Neural crest cell (in vitro differentiated cells): ENCODE results near the gene EID3. TPM values are rescaled to one million over a fixed set of nuclear protein-coding genes. Genes with fewer than 3 reads are reported as not detected.
A peak's percentile ranks its signal among the peaks of the same experiment; 100 is the strongest.
"Not testable (repeated sequence)": the region's sequence is repeated elsewhere in the genome, so short reads cannot be mapped to it uniquely, and the experiment has no call there.

Experiments used
- DNase-seq: peaks from one replicate; pipeline ENCODE4 v3.0.0; 2021; ENCODE audit warnings: low read depth, mixed read lengths, low spot score
- H3K27ac Mint-ChIP-seq: one replicate; pipeline ENCODE4 v1.8.0; 2021; ENCODE audit warnings: mild to moderate bottlenecking, mixed read lengths; ENCODE audit not compliant: unreplicated experiment
- H3K27me3 Mint-ChIP-seq: 2 replicates; pipeline ENCODE4 v1.8.0; 2021; ENCODE audit warnings: low read depth, mild to moderate bottlenecking, mixed read lengths
- H3K36me3 Mint-ChIP-seq: 2 replicates; pipeline ENCODE4 v1.8.0; 2021; ENCODE audit warnings: low read depth, mild to moderate bottlenecking, mixed read lengths
- H3K4me1 Mint-ChIP-seq: 2 replicates; pipeline ENCODE4 v1.8.0; 2021; ENCODE audit warnings: mixed read lengths
- H3K4me3 Mint-ChIP-seq: one replicate; pipeline ENCODE4 v1.8.0; 2021; ENCODE audit warnings: mild to moderate bottlenecking, mixed read lengths
- H3K9me3 Mint-ChIP-seq: 2 replicates; pipeline ENCODE4 v1.8.0; 2021; ENCODE audit warnings: mixed read lengths
- total RNA-seq: library from RNA; stranded (reverse); gene quantifications from 2 replicates; pipeline ENCODE4 v1.2.1, GENCODE V29; 2021
- TF ChIP-seq, protein P1 (sequence below): fragments of 200-600 bp; sonication (generic); conservative IDR thresholded peaks from 2 replicates; pipeline ENCODE4 v1.5.0; 2021; ENCODE audit warnings: antibody characterized with exemption, mild to moderate bottlenecking

EID3 gene
- total RNA-seq, 1 donor from 2014 or later, result 3.0 TPM

DNA sequence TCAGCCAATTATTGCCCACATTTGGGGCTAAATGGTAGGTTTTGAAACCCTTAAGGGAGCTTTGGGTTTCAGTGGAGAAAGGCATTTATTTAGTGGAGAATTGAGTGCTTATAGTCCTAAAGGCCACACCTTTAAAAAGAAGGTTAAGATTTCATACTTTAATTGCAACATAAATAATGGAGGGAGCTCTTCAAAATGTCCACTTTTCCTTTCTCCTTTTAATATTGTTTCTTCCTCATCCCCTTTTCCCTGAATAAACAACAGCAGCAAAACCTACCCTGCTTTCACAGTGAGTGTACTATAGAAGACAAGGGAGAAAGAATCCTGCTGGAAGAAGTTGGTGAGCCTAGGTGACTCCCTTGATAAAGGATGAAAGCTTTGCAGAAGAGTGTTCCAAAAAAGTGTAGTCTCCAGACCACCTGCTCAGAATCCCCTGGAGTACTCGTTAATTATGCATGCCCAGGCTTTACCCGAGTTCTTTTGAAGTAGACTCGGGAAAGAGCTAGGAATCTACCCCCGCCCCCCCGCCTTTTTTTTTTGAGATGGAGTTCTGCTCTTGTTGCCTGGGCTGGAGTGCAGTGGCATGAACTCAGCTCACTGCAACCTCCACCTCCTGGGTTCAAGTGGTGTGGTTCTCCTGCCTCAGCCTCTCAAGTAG, 11.5 kb upstream of the EID3 start:
- TF ChIP-seq, protein P1, sequence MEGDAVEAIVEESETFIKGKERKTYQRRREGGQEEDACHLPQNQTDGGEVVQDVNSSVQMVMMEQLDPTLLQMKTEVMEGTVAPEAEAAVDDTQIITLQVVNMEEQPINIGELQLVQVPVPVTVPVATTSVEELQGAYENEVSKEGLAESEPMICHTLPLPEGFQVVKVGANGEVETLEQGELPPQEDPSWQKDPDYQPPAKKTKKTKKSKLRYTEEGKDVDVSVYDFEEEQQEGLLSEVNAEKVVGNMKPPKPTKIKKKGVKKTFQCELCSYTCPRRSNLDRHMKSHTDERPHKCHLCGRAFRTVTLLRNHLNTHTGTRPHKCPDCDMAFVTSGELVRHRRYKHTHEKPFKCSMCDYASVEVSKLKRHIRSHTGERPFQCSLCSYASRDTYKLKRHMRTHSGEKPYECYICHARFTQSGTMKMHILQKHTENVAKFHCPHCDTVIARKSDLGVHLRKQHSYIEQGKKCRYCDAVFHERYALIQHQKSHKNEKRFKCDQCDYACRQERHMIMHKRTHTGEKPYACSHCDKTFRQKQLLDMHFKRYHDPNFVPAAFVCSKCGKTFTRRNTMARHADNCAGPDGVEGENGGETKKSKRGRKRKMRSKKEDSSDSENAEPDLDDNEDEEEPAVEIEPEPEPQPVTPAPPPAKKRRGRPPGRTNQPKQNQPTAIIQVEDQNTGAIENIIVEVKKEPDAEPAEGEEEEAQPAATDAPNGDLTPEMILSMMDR, result no peak
- peaks cover 26% of the 10 kb centered on the region for H3K36me3 Mint-ChIP-seq
- H3K27me3 Mint-ChIP-seq, result no peaks in the 10 kb centered on the region
- no peaks in the 10 kb centered on the region for H3K9me3 Mint-ChIP-seq
- no peak overlapping the region for H3K27ac Mint-ChIP-seq
- peak overlapping the region; percentile 44 for H3K4me3 Mint-ChIP-seq
- no peak for DNase-seq
- H3K4me1 Mint-ChIP-seq, result peaks cover 48% of the 10 kb centered on the region

DNA sequence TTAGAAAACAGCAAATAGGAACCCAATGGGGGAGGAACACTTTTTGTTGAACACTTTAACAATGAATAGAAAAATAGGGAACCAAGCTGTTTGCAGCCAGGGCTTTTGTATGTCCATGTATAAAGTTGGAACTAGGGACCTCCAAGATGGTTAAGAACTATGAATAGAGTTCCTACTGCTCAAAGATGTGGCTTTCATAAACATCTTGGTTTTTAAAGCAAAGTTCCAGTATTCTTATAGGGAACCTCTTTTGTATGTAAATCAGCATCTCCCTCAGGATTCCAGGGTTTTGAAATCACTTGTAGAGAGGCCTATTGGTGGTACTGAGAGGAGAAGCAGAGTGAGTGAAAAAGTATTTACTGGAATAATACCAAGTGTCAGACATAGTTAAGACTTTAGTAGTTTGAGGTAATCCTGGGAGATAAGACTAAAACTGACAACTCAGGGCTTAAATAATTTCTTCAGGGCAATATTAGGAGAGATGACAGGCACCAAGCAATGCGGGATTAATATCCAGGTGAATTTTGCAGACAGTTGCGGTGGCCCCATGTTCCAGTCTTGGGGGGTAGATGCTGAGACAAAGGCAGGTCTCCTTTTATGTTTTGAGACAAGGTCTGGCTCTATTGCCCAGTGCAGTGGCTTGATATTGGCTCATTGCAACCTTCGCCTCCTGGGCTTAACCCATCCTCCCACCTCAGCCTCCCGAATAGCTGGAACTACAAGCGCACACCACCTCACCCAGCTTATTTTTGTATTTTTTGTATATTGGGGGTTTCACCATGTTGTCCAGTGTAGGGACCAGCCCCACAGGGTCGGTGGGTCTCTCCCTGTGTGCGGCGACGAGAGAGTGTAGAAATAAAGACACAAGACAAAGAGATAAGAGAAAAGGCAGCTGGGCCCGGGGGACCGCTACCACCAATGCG, 10.4 kb upstream of the EID3 start:
- no peak for DNase-seq

DNA sequence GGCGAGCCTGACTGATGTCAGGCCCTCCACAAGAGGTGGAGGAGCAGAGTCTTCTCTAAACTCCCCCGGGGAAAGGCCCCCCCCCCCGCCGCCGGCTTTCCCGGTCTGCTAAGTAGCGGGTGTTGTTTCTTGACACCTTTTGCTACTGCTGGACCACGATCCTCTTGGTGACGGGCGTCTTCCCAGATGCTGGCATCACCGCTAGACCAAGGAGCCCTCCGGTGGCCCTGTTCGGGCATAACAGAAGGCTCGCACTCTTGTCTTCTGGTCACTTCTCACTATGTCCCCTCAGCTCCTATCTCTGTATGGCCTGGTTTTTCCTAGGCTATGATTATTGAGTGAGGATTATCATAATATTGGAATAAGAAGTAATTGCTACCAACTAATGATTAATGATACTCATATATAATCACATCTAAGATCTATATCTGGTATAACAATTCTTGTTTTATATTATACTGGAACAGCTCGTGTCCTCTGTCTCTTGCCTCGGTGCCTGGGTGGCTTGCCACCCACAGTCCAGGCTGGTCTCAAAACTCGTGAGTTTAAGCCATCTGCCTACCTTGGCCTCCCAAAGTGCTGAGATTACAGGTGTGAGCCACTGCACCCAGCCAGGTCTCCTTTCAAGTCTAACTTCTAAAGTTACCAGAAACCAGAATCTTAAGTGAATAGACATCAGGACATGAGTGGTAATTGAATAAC, 9.2 kb upstream of the EID3 start:
- TF ChIP-seq, protein P1, result peak; percentile 48
- peak; percentile 23 for DNase-seq
- Mint-ChIP-seq H3K4me3 (peak overlapping the region; percentile 67), H3K36me3 (peaks cover 26% of the 10 kb centered on the region), H3K4me1 (peaks cover 30% of the 10 kb centered on the region)
- not testable (repeated sequence) for H3K27me3 Mint-ChIP-seq, H3K27ac Mint-ChIP-seq, H3K9me3 Mint-ChIP-seq

More for the DNA sequence above, 10.4 kb upstream of the EID3 start:
- Mint-ChIP-seq H3K27me3 (no peaks in the 10 kb centered on the region), H3K9me3 (no peaks in the 10 kb centered on the region), H3K4me1 (peaks cover 40% of the 10 kb centered on the region), H3K4me3 (peak overlapping the region; percentile 67), H3K27ac (no peak overlapping the region), H3K36me3 (peaks cover 26% of the 10 kb centered on the region)
- TF ChIP-seq, protein P1, result no peak

DNA sequence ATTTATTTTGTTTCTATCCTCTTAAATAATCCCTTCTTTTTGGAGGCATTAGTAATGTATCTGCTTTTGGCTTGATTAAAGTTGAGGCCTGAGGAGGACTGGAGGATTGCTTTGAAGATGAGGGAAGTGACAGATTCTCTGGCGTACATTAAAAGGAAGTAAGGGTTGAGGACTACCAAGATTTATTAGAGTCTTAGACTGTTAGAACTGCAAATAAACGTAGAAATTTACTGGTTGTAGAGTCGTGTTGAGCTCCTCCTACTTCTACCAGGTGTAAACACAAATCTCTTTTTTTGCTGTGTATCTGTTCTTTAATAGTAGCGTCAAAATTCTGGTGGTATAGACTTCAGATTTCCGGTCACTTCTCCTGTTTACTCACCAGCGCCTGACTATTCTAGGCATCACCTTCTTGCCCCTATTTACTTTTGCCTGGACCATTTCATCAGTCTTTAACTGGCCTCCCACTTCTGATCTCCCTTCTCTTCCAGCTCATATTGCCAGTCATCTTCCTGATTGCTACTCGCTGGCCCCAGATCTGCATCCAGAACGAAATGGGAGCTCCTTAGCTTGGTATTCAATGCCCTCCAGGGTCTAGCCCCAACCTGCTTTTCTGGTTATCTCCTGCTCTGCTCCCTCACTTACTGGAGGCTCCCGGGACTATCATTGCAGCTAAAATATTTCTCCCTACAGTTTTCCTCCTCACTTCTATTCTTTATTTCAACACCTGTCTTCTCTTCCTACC, 8.4 kb upstream of the EID3 start:
- Mint-ChIP-seq H3K9me3 (no peaks in the 10 kb centered on the region), H3K27ac (peak overlapping the region; percentile 37), H3K4me3 (no peak overlapping the region), H3K36me3 (peaks cover 26% of the 10 kb centered on the region), H3K27me3 (no peaks in the 10 kb centered on the region), H3K4me1 (peaks cover 28% of the 10 kb centered on the region)
- DNase-seq, result no peak
- TF ChIP-seq, protein P1, result no peak

DNA sequence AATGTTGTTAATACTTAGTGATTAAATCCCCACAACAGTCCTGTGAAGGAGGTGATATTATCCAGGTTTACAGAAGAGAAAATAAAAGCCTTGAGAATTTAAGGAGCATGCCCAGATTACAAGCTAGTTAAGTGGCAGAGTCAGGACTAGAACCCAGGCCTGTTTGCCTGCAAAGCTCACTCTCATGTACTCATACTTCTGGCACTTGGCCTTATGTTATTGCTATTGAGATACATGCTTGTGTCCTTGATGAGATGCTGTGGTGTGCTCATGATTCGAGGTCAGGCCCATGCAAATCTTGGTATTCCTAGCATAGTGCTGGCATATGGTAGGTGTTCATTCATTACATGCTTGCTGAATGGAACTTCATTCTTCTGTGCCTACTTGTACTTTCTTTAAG, 7.6 kb upstream of the EID3 start:
- peaks cover 28% of the 10 kb centered on the region for H3K4me1 Mint-ChIP-seq
- H3K27me3 Mint-ChIP-seq, result no peaks in the 10 kb centered on the region
- no peak overlapping the region for H3K4me3 Mint-ChIP-seq

More for the DNA sequence above, 7.6 kb upstream of the EID3 start:
- DNase-seq, result no peak
- TF ChIP-seq, protein P1, result no peak
- peaks cover 26% of the 10 kb centered on the region for H3K36me3 Mint-ChIP-seq
- no peaks in the 10 kb centered on the region for H3K9me3 Mint-ChIP-seq
- H3K27ac Mint-ChIP-seq, result no peak overlapping the region
